HepG2 (cell line): ENCODE data around the gene HK2. TPM values are rescaled to one million over a fixed set of nuclear protein-coding genes. Genes with fewer than 3 reads are reported as not detected.
A peak's percentile ranks its signal among the peaks of the same experiment; 100 is the strongest.

ENCODE experiments used
- ARNTL ChIP-seq: sonication (generic); formaldehyde crosslinking; IDR thresholded peaks from 2 replicates; pipeline ENCODE4 v1.4.0; 2020; ENCODE audit warnings: mild to moderate bottlenecking, missing genetic modification reagents
- BCLAF1 ChIP-seq: fragments of 450-650 bp; IDR thresholded peaks from 2 replicates; pipeline ENCODE4 v1.6.1; 2017; ENCODE audit warnings: mild to moderate bottlenecking
- BRCA1 ChIP-seq: sonication (generic); formaldehyde crosslinking; IDR thresholded peaks from 2 replicates; pipeline ENCODE4 v1.4.0; 2020; ENCODE audit warnings: missing genetic modification reagents
- FOXA1 ChIP-seq, 2 experiments: fragments of 450-650 bp in 1 of 2; sonication (generic) in 1 of 2; formaldehyde crosslinking in 1 of 2; IDR thresholded peaks; 2 replicates each; pipeline versions ENCODE4 v1.4.0 to v1.6.1; 2016 to 2020; ENCODE audit warnings: missing genetic modification reagents in 1 of 2
- GPBP1L1 ChIP-seq: sonication (generic); formaldehyde crosslinking; IDR thresholded peaks from 2 replicates; pipeline ENCODE4 v1.5.0; 2020; ENCODE audit warnings: mild to moderate bottlenecking, missing genetic modification reagents
- HMGXB3 ChIP-seq: sonication (generic); formaldehyde crosslinking; IDR thresholded peaks from 2 replicates; pipeline ENCODE4 v1.4.0; 2020; ENCODE audit warnings: missing genetic modification reagents, borderline replicate concordance
- HOXA9 ChIP-seq: sonication (generic); formaldehyde crosslinking; IDR thresholded peaks from 2 replicates; pipeline ENCODE4 v1.8.1; 2022; ENCODE audit warnings: missing genetic modification reagents, mild to moderate bottlenecking, moderate library complexity, borderline replicate concordance
- KMT2A ChIP-seq: sonication (generic); formaldehyde crosslinking; IDR thresholded peaks from 2 replicates; pipeline ENCODE4 v1.4.0; 2020; ENCODE audit warnings: missing genetic modification reagents
- MED8 ChIP-seq: sonication (generic); formaldehyde crosslinking; IDR thresholded peaks from 2 replicates; pipeline ENCODE4 v1.8.1; 2023; ENCODE audit warnings: mild to moderate bottlenecking, missing genetic modification reagents; ENCODE audit not compliant: insufficient replicate concordance
- NONO ChIP-seq, 2 experiments: fragments of 450-650 bp in 1 of 2; sonication (generic) in 1 of 2; formaldehyde crosslinking in 1 of 2; IDR thresholded peaks in 1 of 2; conservative IDR thresholded peaks in 1 of 2; 2 replicates each; pipeline versions ENCODE4 v1.6.1 to v1.8.0; 2017 to 2022; ENCODE audit warnings: mild to moderate bottlenecking in 1 of 2, missing genetic modification reagents in 1 of 2, moderate library complexity in 1 of 2
- SMAD1 ChIP-seq: sonication (generic); formaldehyde crosslinking; IDR thresholded peaks from 2 replicates; pipeline ENCODE4 v1.4.0; 2020; ENCODE audit warnings: missing genetic modification reagents, low read depth, mild to moderate bottlenecking, borderline replicate concordance
- ZBTB42 ChIP-seq: sonication (generic); formaldehyde crosslinking; IDR thresholded peaks from 2 replicates; pipeline ENCODE4 v1.5.0; 2020; ENCODE audit warnings: mild to moderate bottlenecking, missing genetic modification reagents
- ZNF225 ChIP-seq: sonication (generic); formaldehyde crosslinking; IDR thresholded peaks from 2 replicates; pipeline ENCODE4 v1.4.0; 2020; ENCODE audit warnings: mild to moderate bottlenecking, missing genetic modification reagents
- ZNF597 ChIP-seq: sonication (generic); formaldehyde crosslinking; IDR thresholded peaks from 2 replicates; pipeline ENCODE4 v1.5.0; 2020; ENCODE audit warnings: missing genetic modification reagents
- ZNF788 ChIP-seq: sonication (generic); formaldehyde crosslinking; IDR thresholded peaks from 2 replicates; pipeline ENCODE4 v1.5.0; 2020; ENCODE audit warnings: mild to moderate bottlenecking, missing genetic modification reagents, borderline replicate concordance
- polyA plus RNA-seq, 8 experiments: library from polyadenylated mRNA; depleted of rRNA in 3 of 8; stranded (reverse) in 7 of 8; unstranded in 1 of 8; fragments of >200 nt; fragmentation: Illumina TruSeq in 4 of 8; extraction: Trizol in 4 of 8; gene quantifications; 2 replicates each; pipeline versions ENCODE4 v1.2.1 to v1.2.3, GENCODE V29; 2011 to 2016; ENCODE audit warnings: low read depth in 4 of 8, missing spikeins in 1 of 8, mixed read lengths in 1 of 8; ENCODE audit not compliant: insufficient read depth in 1 of 8
- total RNA-seq, 5 experiments: library from RNA; depleted of rRNA; stranded (reverse); fragments of >200 nt; fragmentation: Illumina TruSeq; extraction: Trizol; gene quantifications; 2 replicates each; pipeline ENCODE4 v1.2.3, GENCODE V29; 2016; ENCODE audit warnings: low read depth in 1 of 5
- TF ChIP-seq, protein P1 (sequence below): IDR thresholded peaks from 2 replicates; pipeline ENCODE4 v1.6.1; 2016
- TF ChIP-seq, protein P2 (sequence below): sonication (generic); formaldehyde crosslinking; IDR thresholded peaks from 2 replicates; pipeline ENCODE4 v1.4.0; 2020; ENCODE audit warnings: missing genetic modification reagents

The HK2 gene
- total and polyA plus RNA-seq, 2 of the 13 experiments (the other 11 are each of a cell fraction or from before 2014, with no cell fraction given), result 13.2 to 101 TPM

DNA sequence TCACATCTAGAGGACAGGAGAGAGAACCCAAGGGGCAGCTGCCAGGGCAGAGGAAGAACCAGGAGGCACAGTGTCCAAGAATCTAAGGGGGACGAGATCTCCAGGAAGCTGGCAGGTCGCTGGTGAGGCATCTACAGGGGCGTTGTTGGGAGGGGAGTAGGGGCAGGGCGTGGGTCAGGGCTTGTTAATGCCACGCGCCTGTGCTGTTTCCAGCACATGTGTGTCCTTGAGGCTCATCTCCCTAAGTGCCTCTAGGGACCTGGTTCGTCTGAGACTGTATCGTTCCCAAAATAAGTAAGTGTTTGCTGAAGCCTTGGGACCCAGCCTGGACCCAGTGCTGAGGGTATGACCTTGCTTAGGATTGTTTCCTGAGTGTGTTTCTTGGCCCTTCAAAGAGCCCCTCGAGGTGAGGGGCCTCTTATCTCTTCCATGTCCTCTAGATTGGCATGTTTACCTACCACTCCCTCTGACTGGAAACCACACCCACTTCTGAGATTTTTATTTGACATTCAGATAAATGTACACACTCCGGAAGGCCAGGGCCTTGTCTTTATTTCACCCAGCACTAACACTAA, 22.2 kb downstream of the HK2 start (continued):
- TF ChIP-seq BCLAF1, result no peak
- no peak for TF ChIP-seq SMAD1 (CRISPR knock-in tag)
- no peak for TF ChIP-seq ZNF597
- TF ChIP-seq HMGXB3 (CRISPR knock-in tag), result peak; percentile 60; the same call in 1 of the 2 replicates
- peak; percentile 46; the same call in 1 of the 2 replicates for TF ChIP-seq FOXA1 (IDR thresholded peaks at IDR 0.05)
- TF ChIP-seq FOXA1 (CRISPR knock-in tag; IDR thresholded peaks at IDR 0.05), result peak; percentile 98
- no peak for TF ChIP-seq HOXA9 (CRISPR knock-in tag)
- TF ChIP-seq NONO (IDR thresholded peaks at IDR 0.05), result no peak
- peak; percentile 71 for TF ChIP-seq NONO (CRISPR knock-in tag; conservative IDR thresholded peaks at IDR 0.05)
- no peak for TF ChIP-seq ZBTB42
- TF ChIP-seq BRCA1 (CRISPR knock-in tag), result no peak
- no peak for TF ChIP-seq MED8 (CRISPR knock-in tag)
- no peak for TF ChIP-seq ZNF225 (CRISPR knock-in tag)
- TF ChIP-seq KMT2A (CRISPR knock-in tag), result peak; percentile 30; the same call in 1 of the 2 replicates
- TF ChIP-seq, protein P1, sequence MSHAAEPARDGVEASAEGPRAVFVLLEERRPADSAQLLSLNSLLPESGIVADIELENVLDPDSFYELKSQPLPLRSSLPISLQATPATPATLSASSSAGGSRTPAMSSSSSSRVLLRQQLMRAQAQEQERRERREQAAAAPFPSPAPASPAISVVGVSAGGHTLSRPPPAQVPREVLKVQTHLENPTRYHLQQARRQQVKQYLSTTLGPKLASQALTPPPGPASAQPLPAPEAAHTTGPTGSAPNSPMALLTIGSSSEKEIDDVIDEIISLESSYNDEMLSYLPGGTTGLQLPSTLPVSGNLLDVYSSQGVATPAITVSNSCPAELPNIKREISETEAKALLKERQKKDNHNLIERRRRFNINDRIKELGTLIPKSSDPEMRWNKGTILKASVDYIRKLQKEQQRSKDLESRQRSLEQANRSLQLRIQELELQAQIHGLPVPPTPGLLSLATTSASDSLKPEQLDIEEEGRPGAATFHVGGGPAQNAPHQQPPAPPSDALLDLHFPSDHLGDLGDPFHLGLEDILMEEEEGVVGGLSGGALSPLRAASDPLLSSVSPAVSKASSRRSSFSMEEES (CRISPR knock-in tag), result peak; percentile 57; the same call in 1 of the 2 replicates
- TF ChIP-seq ARNTL, result no peak
- peak; percentile 67; the same call in 1 of the 2 replicates for TF ChIP-seq ZNF788 (CRISPR knock-in tag)
- no peak for TF ChIP-seq GPBP1L1 (CRISPR knock-in tag)
- TF ChIP-seq, protein P2, sequence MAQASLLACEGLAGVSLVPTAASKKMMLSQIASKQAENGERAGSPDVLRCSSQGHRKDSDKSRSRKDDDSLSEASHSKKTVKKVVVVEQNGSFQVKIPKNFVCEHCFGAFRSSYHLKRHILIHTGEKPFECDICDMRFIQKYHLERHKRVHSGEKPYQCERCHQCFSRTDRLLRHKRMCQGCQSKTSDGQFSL (CRISPR knock-in tag), result no peak
